SK-N-SH treated with all-trans-retinoic acid at 6 μM for 48 hours (cell line): ENCODE results near the gene PTPRD.

Experiments used
- ATAC-seq: fragments of 200-7000 bp; cut with Tn5 transposase; 3 replicates; pipeline ENCODE4 v1.9.1; 2020; ENCODE audit warnings: mild to moderate bottlenecking, moderate library complexity
- CREB5 ChIP-seq: fragments of 250-450 bp; sonication (Bioruptor Pico); IDR thresholded peaks from 2 replicates; pipeline ENCODE4 v1.5.1; 2020; ENCODE audit warnings: low read depth, mild to moderate bottlenecking, moderate library complexity
- CSDC2 ChIP-seq: fragments of 250-450 bp; sonication (Bioruptor Pico); IDR thresholded peaks from 2 replicates; pipeline ENCODE4 v1.5.0; 2020; ENCODE audit warnings: mild to moderate bottlenecking, moderate library complexity
- ESRRG ChIP-seq: fragments of 250-450 bp; sonication (Bioruptor Pico); IDR thresholded peaks from 2 replicates; pipeline ENCODE4 v1.6.1; 2021; ENCODE audit warnings: mild to moderate bottlenecking
- GLIS3 ChIP-seq: fragments of 250-450 bp; sonication (Bioruptor Pico); IDR thresholded peaks from 2 replicates; pipeline ENCODE4 v1.5.0; 2020; ENCODE audit warnings: mild to moderate bottlenecking, moderate library complexity
- ISL1 ChIP-seq: fragments of 250-450 bp; sonication (Bioruptor Pico); IDR thresholded peaks from 2 replicates; pipeline ENCODE4 v2.1.2; 2022; ENCODE audit warnings: mild to moderate bottlenecking, moderate library complexity
- OSR1 ChIP-seq: fragments of 250-450 bp; sonication (Bioruptor Pico); IDR thresholded peaks from 2 replicates; pipeline ENCODE4 v1.8.0; 2022; ENCODE audit warnings: moderate library complexity, mild to moderate bottlenecking, inconsistent platforms
- PPARA ChIP-seq: fragments of 250-450 bp; sonication (Bioruptor Pico); IDR thresholded peaks from 2 replicates; pipeline ENCODE4 v1.5.0; 2020; ENCODE audit warnings: mild to moderate bottlenecking, borderline replicate concordance
- RARB ChIP-seq: fragments of 250-450 bp; sonication (Bioruptor Pico); IDR thresholded peaks from 2 replicates; pipeline ENCODE4 v1.8.0; 2021; ENCODE audit warnings: mild to moderate bottlenecking, moderate library complexity
- SNAI2 ChIP-seq: fragments of 250-450 bp; sonication (Bioruptor Pico); IDR thresholded peaks from 2 replicates; pipeline ENCODE4 v1.5.0; 2020; ENCODE audit warnings: mild to moderate bottlenecking, moderate library complexity
- TCF4 ChIP-seq: fragments of 250-450 bp; sonication (Bioruptor Pico); IDR thresholded peaks from 2 replicates; pipeline ENCODE4 v1.8.0; 2021; ENCODE audit warnings: mild to moderate bottlenecking, moderate library complexity, borderline replicate concordance
- TOX ChIP-seq: fragments of 250-450 bp; sonication (Bioruptor Pico); IDR thresholded peaks from 2 replicates; pipeline ENCODE4 v1.8.0; 2021; ENCODE audit warnings: mild to moderate bottlenecking, moderate library complexity, borderline replicate concordance
- ZC3H10 ChIP-seq: fragments of 250-450 bp; sonication (Bioruptor Pico); IDR thresholded peaks from 2 replicates; pipeline ENCODE4 v1.5.1; 2021; ENCODE audit warnings: mild to moderate bottlenecking, moderate library complexity
- ZFP3 ChIP-seq: fragments of 250-450 bp; sonication (Bioruptor Pico); IDR thresholded peaks from 2 replicates; pipeline ENCODE4 v1.5.0; 2020; ENCODE audit warnings: mild to moderate bottlenecking, moderate library complexity
- ZFP30 ChIP-seq: fragments of 450-650 bp; formaldehyde crosslinking; IDR thresholded peaks from 2 replicates; pipeline ENCODE4 v1.5.0; 2022; ENCODE audit warnings: mild to moderate bottlenecking, moderate library complexity
- ZNF565 ChIP-seq: fragments of 450-650 bp; formaldehyde crosslinking; conservative IDR thresholded peaks from 2 replicates; pipeline ENCODE4 v1.5.0; 2020; ENCODE audit warnings: low read depth, mild to moderate bottlenecking, moderate library complexity
- ZNF70 ChIP-seq: fragments of 450-650 bp; formaldehyde crosslinking; IDR thresholded peaks from 2 replicates; pipeline ENCODE4 v1.5.0; 2020; ENCODE audit warnings: mild to moderate bottlenecking, moderate library complexity
- ZNF8 ChIP-seq: fragments of 450-650 bp; formaldehyde crosslinking; IDR thresholded peaks from 2 replicates; pipeline ENCODE4 v1.5.0; 2020; ENCODE audit warnings: mild to moderate bottlenecking, moderate library complexity
- TF ChIP-seq, protein P1 (sequence below): fragments of 250-450 bp; sonication (Bioruptor Pico); IDR thresholded peaks from 2 replicates; pipeline ENCODE4 v1.8.0; 2021; ENCODE audit warnings: low read depth, mild to moderate bottlenecking, moderate library complexity, borderline replicate concordance
- TF ChIP-seq, protein P2 (sequence below): fragments of 250-450 bp; sonication (Bioruptor Pico); IDR thresholded peaks from 2 replicates; pipeline ENCODE4 v1.5.1; 2021; ENCODE audit warnings: mild to moderate bottlenecking, moderate library complexity
- TF ChIP-seq, protein P3 (sequence below): fragments of 250-450 bp; sonication (Bioruptor Pico); IDR thresholded peaks from 2 replicates; pipeline ENCODE4 v1.8.0; 2020; ENCODE audit warnings: mild to moderate bottlenecking, moderate library complexity, borderline replicate concordance
- TF ChIP-seq, protein P4 (sequence below): fragments of 250-450 bp; sonication (Bioruptor Pico); IDR thresholded peaks from 2 replicates; pipeline ENCODE4 v1.5.0; 2020; ENCODE audit warnings: mild to moderate bottlenecking, moderate library complexity

The PTPRD gene

GRCh38 chr9:10135553-10135952 is 477.2 kb downstream of the PTPRD start:
- no peak for ATAC-seq
- TF ChIP-seq PPARA (CRISPR knock-in tag) (no peak), ESRRG (CRISPR knock-in tag) (no peak), CREB5 (no peak), TCF4 (no peak), CSDC2 (CRISPR knock-in tag) (no peak), RARB (CRISPR knock-in tag) (no peak), GLIS3 (no peak), ZFP3 (CRISPR knock-in tag) (no peak), ZC3H10 (CRISPR knock-in tag) (no peak), ZNF8 (CRISPR knock-in tag) (no peak), TOX (CRISPR knock-in tag) (no peak), SNAI2 (CRISPR knock-in tag) (no peak), OSR1 (no peak), ZNF565 (CRISPR knock-in tag) (no peak), ISL1 (CRISPR knock-in tag) (no peak), ZFP30 (CRISPR knock-in tag) (no peak)
- TF ChIP-seq, protein P1, sequence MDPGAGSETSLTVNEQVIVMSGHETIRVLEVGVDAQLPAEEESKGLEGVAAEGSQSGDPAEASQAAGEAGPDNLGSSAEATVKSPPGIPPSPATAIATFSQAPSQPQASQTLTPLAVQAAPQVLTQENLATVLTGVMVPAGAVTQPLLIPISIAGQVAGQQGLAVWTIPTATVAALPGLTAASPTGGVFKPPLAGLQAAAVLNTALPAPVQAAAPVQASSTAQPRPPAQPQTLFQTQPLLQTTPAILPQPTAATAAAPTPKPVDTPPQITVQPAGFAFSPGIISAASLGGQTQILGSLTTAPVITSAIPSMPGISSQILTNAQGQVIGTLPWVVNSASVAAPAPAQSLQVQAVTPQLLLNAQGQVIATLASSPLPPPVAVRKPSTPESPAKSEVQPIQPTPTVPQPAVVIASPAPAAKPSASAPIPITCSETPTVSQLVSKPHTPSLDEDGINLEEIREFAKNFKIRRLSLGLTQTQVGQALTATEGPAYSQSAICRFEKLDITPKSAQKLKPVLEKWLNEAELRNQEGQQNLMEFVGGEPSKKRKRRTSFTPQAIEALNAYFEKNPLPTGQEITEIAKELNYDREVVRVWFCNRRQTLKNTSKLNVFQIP (CRISPR knock-in tag) = no peak
- TF ChIP-seq, protein P2, sequence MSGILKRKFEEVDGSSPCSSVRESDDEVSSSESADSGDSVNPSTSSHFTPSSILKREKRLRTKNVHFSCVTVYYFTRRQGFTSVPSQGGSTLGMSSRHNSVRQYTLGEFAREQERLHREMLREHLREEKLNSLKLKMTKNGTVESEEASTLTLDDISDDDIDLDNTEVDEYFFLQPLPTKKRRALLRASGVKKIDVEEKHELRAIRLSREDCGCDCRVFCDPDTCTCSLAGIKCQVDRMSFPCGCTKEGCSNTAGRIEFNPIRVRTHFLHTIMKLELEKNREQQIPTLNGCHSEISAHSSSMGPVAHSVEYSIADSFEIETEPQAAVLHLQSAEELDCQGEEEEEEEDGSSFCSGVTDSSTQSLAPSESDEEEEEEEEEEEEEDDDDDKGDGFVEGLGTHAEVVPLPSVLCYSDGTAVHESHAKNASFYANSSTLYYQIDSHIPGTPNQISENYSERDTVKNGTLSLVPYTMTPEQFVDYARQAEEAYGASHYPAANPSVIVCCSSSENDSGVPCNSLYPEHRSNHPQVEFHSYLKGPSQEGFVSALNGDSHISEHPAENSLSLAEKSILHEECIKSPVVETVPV (CRISPR knock-in tag) = no peak
- TF ChIP-seq, protein P3, sequence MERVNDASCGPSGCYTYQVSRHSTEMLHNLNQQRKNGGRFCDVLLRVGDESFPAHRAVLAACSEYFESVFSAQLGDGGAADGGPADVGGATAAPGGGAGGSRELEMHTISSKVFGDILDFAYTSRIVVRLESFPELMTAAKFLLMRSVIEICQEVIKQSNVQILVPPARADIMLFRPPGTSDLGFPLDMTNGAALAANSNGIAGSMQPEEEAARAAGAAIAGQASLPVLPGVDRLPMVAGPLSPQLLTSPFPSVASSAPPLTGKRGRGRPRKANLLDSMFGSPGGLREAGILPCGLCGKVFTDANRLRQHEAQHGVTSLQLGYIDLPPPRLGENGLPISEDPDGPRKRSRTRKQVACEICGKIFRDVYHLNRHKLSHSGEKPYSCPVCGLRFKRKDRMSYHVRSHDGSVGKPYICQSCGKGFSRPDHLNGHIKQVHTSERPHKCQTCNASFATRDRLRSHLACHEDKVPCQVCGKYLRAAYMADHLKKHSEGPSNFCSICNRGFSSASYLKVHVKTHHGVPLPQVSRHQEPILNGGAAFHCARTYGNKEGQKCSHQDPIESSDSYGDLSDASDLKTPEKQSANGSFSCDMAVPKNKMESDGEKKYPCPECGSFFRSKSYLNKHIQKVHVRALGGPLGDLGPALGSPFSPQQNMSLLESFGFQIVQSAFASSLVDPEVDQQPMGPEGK = no peak
- TF ChIP-seq, protein P4, sequence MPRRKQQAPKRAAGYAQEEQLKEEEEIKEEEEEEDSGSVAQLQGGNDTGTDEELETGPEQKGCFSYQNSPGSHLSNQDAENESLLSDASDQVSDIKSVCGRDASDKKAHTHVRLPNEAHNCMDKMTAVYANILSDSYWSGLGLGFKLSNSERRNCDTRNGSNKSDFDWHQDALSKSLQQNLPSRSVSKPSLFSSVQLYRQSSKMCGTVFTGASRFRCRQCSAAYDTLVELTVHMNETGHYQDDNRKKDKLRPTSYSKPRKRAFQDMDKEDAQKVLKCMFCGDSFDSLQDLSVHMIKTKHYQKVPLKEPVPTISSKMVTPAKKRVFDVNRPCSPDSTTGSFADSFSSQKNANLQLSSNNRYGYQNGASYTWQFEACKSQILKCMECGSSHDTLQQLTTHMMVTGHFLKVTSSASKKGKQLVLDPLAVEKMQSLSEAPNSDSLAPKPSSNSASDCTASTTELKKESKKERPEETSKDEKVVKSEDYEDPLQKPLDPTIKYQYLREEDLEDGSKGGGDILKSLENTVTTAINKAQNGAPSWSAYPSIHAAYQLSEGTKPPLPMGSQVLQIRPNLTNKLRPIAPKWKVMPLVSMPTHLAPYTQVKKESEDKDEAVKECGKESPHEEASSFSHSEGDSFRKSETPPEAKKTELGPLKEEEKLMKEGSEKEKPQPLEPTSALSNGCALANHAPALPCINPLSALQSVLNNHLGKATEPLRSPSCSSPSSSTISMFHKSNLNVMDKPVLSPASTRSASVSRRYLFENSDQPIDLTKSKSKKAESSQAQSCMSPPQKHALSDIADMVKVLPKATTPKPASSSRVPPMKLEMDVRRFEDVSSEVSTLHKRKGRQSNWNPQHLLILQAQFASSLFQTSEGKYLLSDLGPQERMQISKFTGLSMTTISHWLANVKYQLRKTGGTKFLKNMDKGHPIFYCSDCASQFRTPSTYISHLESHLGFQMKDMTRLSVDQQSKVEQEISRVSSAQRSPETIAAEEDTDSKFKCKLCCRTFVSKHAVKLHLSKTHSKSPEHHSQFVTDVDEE = no peak

- no peak for TF ChIP-seq GLIS3
- no peak for TF ChIP-seq ZNF70 (CRISPR knock-in tag)
- TF ChIP-seq, protein P3 = no peak
- no peak for ATAC-seq
Observed at GRCh38 chr9:10134266-10134665, 478.5 kb downstream of the PTPRD start.

- no peak for ATAC-seq
- no peak for TF ChIP-seq TCF4
- no peak for TF ChIP-seq ESRRG (CRISPR knock-in tag)
- TF ChIP-seq ZC3H10 (CRISPR knock-in tag) = no peak
- no peak for TF ChIP-seq ZNF565 (CRISPR knock-in tag)
- TF ChIP-seq TOX (CRISPR knock-in tag) = no peak
- TF ChIP-seq, protein P2 (CRISPR knock-in tag) = no peak
- no peak for TF ChIP-seq CSDC2 (CRISPR knock-in tag)
Observed at GRCh38 chr9:10130061-10130675, 482.6 kb downstream of the PTPRD start.
